Thyroid gland (tissue), 4 donors: ENCODE results near the gene MYOF.

Experiments used
- CTCF ChIP-seq, 6 experiments: fragments of 200-600 bp in 3 of 6; fragments of 450-650 bp in 3 of 6; sonication (generic) in 3 of 6; IDR thresholded peaks; one replicate each; pipeline ENCODE4 v1.5.1; 2016 to 2019; ENCODE audit warnings: antibody characterized with exemption in 6 of 6, mild to moderate bottlenecking in 2 of 6, inconsistent platforms in 1 of 6, moderate library complexity in 1 of 6
- POLR2A ChIP-seq, 2 donors: fragments of 450-650 bp; IDR thresholded peaks; one replicate each; pipeline ENCODE4 v1.6.1; 2017; ENCODE audit warnings: antibody characterized with exemption in 2 of 2, mild to moderate bottlenecking in 2 of 2, moderate library complexity in 1 of 2

GRCh38 chr10:93393211-93393610, 88.9 kb downstream of the MYOF start:
- TF ChIP-seq CTCF (IDR thresholded peaks at IDR 0.05): no peak
- no peak for TF ChIP-seq POLR2A (IDR thresholded peaks at IDR 0.05)
